Stomach (tissue), 4 donors: ENCODE measurements around the gene SPATA31D3.

Experiments used
- EP300 ChIP-seq: sonication (generic); formaldehyde crosslinking; IDR thresholded peaks from one replicate; pipeline ENCODE4 v1.6.1; 2017; ENCODE audit warnings: antibody characterized with exemption
- POLR2A ChIP-seq, 4 donors: fragments of 450-650 bp; IDR thresholded peaks; one replicate each; pipeline ENCODE4 v1.6.1; 2016; ENCODE audit warnings: antibody characterized with exemption in 4 of 4, control low read depth in 2 of 4, mild to moderate bottlenecking in 1 of 4, moderate library complexity in 1 of 4
- TF ChIP-seq, protein P1 (sequence below), 7 experiments: fragments of 450-650 bp in 4 of 7; fragments of 200-600 bp in 3 of 7; sonication (generic) in 3 of 7; IDR thresholded peaks; one replicate each; pipeline ENCODE4 v1.5.1; 2016 to 2019; ENCODE audit warnings: antibody characterized with exemption in 7 of 7, control low read depth in 2 of 7, mild to moderate bottlenecking in 1 of 7

DNA sequence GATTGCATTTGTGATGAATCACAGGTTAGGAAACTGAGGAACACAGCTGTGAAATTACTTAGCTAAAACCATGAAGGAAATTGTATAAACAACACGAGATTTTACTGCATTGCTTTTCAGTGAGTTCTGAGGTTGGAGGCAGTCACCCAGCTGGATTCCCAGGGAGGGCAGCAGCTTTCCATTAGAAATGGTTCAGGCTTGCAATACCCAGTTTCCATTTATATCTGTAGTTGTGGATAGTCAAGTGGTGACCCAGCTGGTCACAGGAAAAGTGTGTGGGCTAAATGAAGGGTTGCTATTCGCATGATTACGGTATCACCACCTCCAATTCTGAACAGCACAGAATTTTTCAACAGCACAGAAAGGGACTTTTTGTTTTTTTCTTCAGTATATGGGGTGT, 49.4 kb upstream of the SPATA31D3 start:
- TF ChIP-seq, protein P1, sequence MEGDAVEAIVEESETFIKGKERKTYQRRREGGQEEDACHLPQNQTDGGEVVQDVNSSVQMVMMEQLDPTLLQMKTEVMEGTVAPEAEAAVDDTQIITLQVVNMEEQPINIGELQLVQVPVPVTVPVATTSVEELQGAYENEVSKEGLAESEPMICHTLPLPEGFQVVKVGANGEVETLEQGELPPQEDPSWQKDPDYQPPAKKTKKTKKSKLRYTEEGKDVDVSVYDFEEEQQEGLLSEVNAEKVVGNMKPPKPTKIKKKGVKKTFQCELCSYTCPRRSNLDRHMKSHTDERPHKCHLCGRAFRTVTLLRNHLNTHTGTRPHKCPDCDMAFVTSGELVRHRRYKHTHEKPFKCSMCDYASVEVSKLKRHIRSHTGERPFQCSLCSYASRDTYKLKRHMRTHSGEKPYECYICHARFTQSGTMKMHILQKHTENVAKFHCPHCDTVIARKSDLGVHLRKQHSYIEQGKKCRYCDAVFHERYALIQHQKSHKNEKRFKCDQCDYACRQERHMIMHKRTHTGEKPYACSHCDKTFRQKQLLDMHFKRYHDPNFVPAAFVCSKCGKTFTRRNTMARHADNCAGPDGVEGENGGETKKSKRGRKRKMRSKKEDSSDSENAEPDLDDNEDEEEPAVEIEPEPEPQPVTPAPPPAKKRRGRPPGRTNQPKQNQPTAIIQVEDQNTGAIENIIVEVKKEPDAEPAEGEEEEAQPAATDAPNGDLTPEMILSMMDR (IDR thresholded peaks at IDR 0.05): no peak
- no peak for TF ChIP-seq EP300
- no peak for TF ChIP-seq POLR2A (IDR thresholded peaks at IDR 0.05)
